ENCODE results near the gene ELAVL1.

Gene ELAVL1

GRCh38 chr19:7910321-7911161 is 94.9 kb downstream of the ELAVL1 start:
- DNase-seq (ENCODE audit: low read depth) = no peak

DNA sequence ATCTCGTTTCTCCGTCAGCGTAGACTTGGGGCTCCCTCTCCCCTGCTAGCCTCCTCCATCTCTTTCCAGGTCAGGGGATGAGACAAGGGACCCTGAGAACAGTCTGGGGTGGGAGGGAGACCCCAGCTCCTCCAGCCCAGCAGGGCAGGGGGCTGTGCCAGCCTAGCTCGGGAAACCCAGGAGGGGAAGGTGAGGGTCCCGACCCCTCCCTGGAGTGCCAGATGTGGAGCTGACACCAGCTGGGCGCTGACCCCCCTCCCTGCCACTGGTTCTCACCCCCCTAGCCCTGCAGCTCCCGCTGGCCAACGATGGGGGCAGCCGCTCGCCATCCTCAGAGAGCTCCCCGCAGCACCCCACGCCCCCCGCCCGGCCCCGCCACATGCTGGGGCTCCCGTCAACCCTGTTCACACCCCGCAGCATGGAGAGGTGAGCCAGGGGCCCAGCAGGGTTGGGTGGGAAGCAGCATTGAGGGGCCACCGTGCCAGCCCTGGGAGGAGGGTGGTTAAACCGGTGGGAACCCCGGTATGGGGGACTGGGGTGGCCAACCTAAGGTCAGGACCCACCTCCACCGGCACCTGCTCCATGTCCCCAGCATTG is 95.9 kb downstream of the ELAVL1 start:
- DNase-seq (ENCODE audit: low read depth) = no peak

DNA sequence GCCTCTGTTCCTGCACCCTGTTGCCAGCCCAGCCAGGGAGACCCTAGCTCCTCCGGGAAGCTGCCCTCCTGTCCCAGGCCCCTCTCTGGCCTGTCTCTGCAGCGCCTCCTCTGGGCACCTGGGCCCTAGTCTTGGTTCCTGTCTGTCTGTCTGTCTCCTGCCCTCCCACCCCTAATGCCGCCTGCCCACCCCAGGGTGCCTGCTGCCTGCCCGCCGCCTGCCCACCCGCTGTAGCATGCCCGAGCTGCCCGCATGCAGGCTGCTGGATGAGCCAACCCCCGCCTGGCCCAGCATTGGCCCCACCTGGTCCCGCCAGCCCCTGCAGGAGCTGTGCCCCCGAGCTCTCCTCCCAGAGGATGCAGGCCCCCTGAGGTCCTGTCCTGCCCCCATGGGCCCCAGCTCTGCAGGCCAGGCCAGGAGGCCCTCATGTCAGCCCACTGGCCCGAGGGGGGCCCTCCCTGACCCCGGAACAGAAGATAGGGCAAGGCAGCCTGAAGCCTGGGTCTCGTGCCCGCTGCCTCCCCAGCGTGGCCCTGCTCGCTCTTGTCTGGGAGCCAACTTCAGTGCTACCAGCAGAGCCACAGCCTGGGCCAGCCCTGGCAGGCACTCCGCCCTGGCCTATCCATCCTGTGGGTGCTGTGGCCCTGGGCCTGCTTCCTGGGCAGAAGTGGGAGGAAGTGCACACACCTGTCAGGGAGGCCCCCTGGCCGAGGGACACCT is 96.5 kb downstream of the ELAVL1 start:
- DNase-seq (ENCODE audit: low read depth) = no peak
